HepG2 (cell line): ENCODE measurements around the gene CSNK1D. TPM values are rescaled to one million over a fixed set of nuclear protein-coding genes. Genes with fewer than 3 reads are reported as not detected.
A peak's percentile ranks its signal among the peaks of the same experiment; 100 is the strongest.

Source experiments
- ATAC-seq: fragments of 200-7000 bp; cut with Tn5 transposase; 3 replicates; pipeline ENCODE4 v1.9.1; 2020; ENCODE audit warnings: mild to moderate bottlenecking, moderate library complexity
- BruUV-seq: library from RNA; stranded (reverse); fragments of 400-500 nt; replicated peaks from 2 replicates; lab custom pipeline; 2021; lab: Mats Ljungman, UMichigan
- CTCF ChIA-PET: fragments of 300-600 bp; formaldehyde crosslinking; extraction: SDS; loops from one replicate; lab custom pipeline; 2021; ENCODE audit warnings: low total read pairs, inconsistent platforms, low intra/inter-chr PET ratio; lab: Yijun Ruan, JAX
- POLR2A ChIA-PET: fragments of 350-600 bp; sonication (Branson Sonifier 250); formaldehyde crosslinking; loops from one replicate; lab custom pipeline; 2020; ENCODE audit warnings: antibody characterized with exemption, inconsistent platforms; lab: Yijun Ruan, JAX
- DNase-seq: peaks from one replicate; pipeline ENCODE4 v3.0.0-alpha.2; 2015; ENCODE audit warnings: low spot score
- FAIRE-seq: peaks from 3 replicates; lab custom pipeline; 2011; peaks lifted over from hg19 to GRCh38; lab: Jason Lieb, UNC
- H2AFZ ChIP-seq: one replicate; pipeline ENCODE4 v1.6.1; 2011; ENCODE audit warnings: low read length, inconsistent platforms
- H3K27ac ChIP-seq: fragments of 300-600 bp; 3 replicates; pipeline ENCODE4 v1.8.0; 2011; ENCODE audit warnings: mixed run types, mild to moderate bottlenecking, mixed read lengths, low read length, inconsistent platforms; ENCODE audit not compliant: insufficient read depth; ENCODE audit errors: extremely low read length
- H3K27me3 ChIP-seq, 2 experiments: fragments of 200-600 bp in 1 of 2; 2 replicates in 1 of 2; 3 replicates in 1 of 2; pipeline versions ENCODE4 v1.6.0 to v1.8.0; 2011; ENCODE audit warnings: low read length in 2 of 2, mild to moderate bottlenecking in 2 of 2, moderate library complexity in 2 of 2, inconsistent platforms in 1 of 2; ENCODE audit not compliant: insufficient read depth in 2 of 2, control insufficient read depth in 1 of 2
- H3K36me3 ChIP-seq, 2 experiments: fragments of 200-600 bp in 1 of 2; replicated peaks in 1 of 2; 2 replicates in 1 of 2; 3 replicates in 1 of 2; pipeline versions ENCODE4 v1.5.1 to v1.8.0; 2011; ENCODE audit warnings: low read length in 2 of 2, inconsistent platforms in 1 of 2; ENCODE audit not compliant: insufficient read depth in 2 of 2, control insufficient read depth in 1 of 2
- H3K4me1 ChIP-seq: 2 replicates; pipeline ENCODE4 v1.5.1; 2012; ENCODE audit warnings: low read length, inconsistent platforms; ENCODE audit not compliant: insufficient read depth
- H3K4me2 ChIP-seq: 2 replicates; pipeline ENCODE4 v1.6.0; 2011; ENCODE audit warnings: low read depth, low read length, inconsistent platforms
- H3K4me3 ChIP-seq, 3 experiments: fragments of 200-600 bp in 1 of 3; sonication (generic), shearing (Covaris generic) in 1 of 3; replicated peaks in 1 of 3; 2 replicates each; pipeline ENCODE4 v1.5.1; 2011 to 2016; ENCODE audit warnings: low read length in 3 of 3, inconsistent platforms in 2 of 3, low read depth in 2 of 3, mild to moderate bottlenecking in 2 of 3, control low read depth in 1 of 3, mixed read lengths in 1 of 3; ENCODE audit not compliant: insufficient read depth in 1 of 3
- H3K79me2 ChIP-seq: one replicate; pipeline ENCODE4 v1.6.1; 2011; ENCODE audit warnings: low read length, inconsistent platforms; ENCODE audit not compliant: insufficient read depth
- H3K9ac ChIP-seq: 2 replicates; pipeline ENCODE4 v1.6.0; 2011; ENCODE audit warnings: mild to moderate bottlenecking, low read depth, low read length, inconsistent platforms; ENCODE audit not compliant: insufficient read depth
- H3K9me3 ChIP-seq: 2 replicates; pipeline ENCODE4 v1.5.1; 2012; ENCODE audit warnings: mild to moderate bottlenecking, low read length
- H4K20me1 ChIP-seq: 2 replicates; pipeline ENCODE4 v1.6.0; 2011; ENCODE audit warnings: inconsistent platforms, mild to moderate bottlenecking, low read length, moderate library complexity; ENCODE audit not compliant: insufficient read depth
- ARID2 ChIP-seq: sonication (generic); formaldehyde crosslinking; IDR thresholded peaks from 2 replicates; pipeline ENCODE4 v1.8.1; 2022; ENCODE audit warnings: mild to moderate bottlenecking, missing genetic modification reagents, borderline replicate concordance
- HNRNPK ChIP-seq: fragments of 200-400 bp; formaldehyde crosslinking; IDR thresholded peaks from 2 replicates; pipeline ENCODE4 v1.6.1; 2018; ENCODE audit warnings: low read length, low read depth, moderate library complexity, mild to moderate bottlenecking; ENCODE audit not compliant: poor library complexity, severe bottlenecking
- SKI ChIP-seq: fragments of 450-650 bp; IDR thresholded peaks from one replicate; pipeline ENCODE4 v1.6.1; 2018; ENCODE audit warnings: mild to moderate bottlenecking; ENCODE audit not compliant: partially characterized antibody
- SP1 ChIP-seq, 2 experiments: fragments of 450-650 bp in 1 of 2; sonication (generic) in 1 of 2; formaldehyde crosslinking in 1 of 2; IDR thresholded peaks; 2 replicates each; pipeline versions ENCODE4 v1.4.0 to v1.6.1; 2016 to 2020; ENCODE audit warnings: missing genetic modification reagents in 1 of 2
- ZNF20 ChIP-seq: sonication (generic); formaldehyde crosslinking; IDR thresholded peaks from 2 replicates; pipeline ENCODE4 v1.4.0; 2020; ENCODE audit warnings: mild to moderate bottlenecking, moderate library complexity, missing genetic modification reagents
- WGBS: methylation state at CpG from one replicate; pipeline ENCODE4 v1.1.6; 2017; ENCODE audit warnings: low lambda C conversion rate; 5-methylcytosine and 5-hydroxymethylcytosine counted together
- in situ Hi-C: cut with HindIII; loops from 2 replicates; pipeline ENCODE4 v1.10.0; 2017; ENCODE audit warnings: low pct_unique_long_range_greater_than_20kb; ENCODE audit not compliant: extremely low pct_ligation_motif_present
- intact Hi-C: fragments of 100-400 bp; cut with micrococcal nuclease; formaldehyde crosslinking; loops from one replicate; pipeline ENCODE4 v1.10.0; 2022; ENCODE audit not compliant: unreplicated experiment
- polyA plus RNA-seq, 8 experiments: library from polyadenylated mRNA; depleted of rRNA in 3 of 8; stranded (reverse) in 7 of 8; unstranded in 1 of 8; fragments of >200 nt; fragmentation: Illumina TruSeq in 4 of 8; extraction: Trizol in 4 of 8; gene quantifications; 2 replicates each; pipeline versions ENCODE4 v1.2.1 to v1.2.3, GENCODE V29; 2011 to 2016; ENCODE audit warnings: low read depth in 4 of 8, missing spikeins in 1 of 8, mixed read lengths in 1 of 8; ENCODE audit not compliant: insufficient read depth in 1 of 8
- total RNA-seq, 5 experiments: library from RNA; depleted of rRNA; stranded (reverse); fragments of >200 nt; fragmentation: Illumina TruSeq; extraction: Trizol; gene quantifications; 2 replicates each; pipeline ENCODE4 v1.2.3, GENCODE V29; 2016; ENCODE audit warnings: low read depth in 1 of 5
- TF ChIP-seq, protein P1 (sequence below), 2 experiments: IDR thresholded peaks; 2 replicates each; pipeline ENCODE4 v1.6.1; 2011 to 2012; ENCODE audit warnings: low read length in 2 of 2, borderline replicate concordance in 1 of 2, low read depth in 1 of 2, mild to moderate bottlenecking in 1 of 2, moderate library complexity in 1 of 2
- TF ChIP-seq, protein P2 (sequence below): sonication (generic); formaldehyde crosslinking; IDR thresholded peaks from 2 replicates; pipeline ENCODE4 v1.5.1; 2020; ENCODE audit warnings: mild to moderate bottlenecking, missing genetic modification reagents, moderate library complexity
- TF ChIP-seq, protein P3 (sequence below): sonication (generic); formaldehyde crosslinking; IDR thresholded peaks from 2 replicates; pipeline ENCODE4; 2020; ENCODE audit warnings: missing genetic modification reagents, mild to moderate bottlenecking, borderline replicate concordance

Gene CSNK1D
- total and polyA plus RNA-seq, 2 of the 13 experiments (the other 11 are each of a cell fraction or from before 2014, with no cell fraction given), result 31.5 to 128 TPM

DNA sequence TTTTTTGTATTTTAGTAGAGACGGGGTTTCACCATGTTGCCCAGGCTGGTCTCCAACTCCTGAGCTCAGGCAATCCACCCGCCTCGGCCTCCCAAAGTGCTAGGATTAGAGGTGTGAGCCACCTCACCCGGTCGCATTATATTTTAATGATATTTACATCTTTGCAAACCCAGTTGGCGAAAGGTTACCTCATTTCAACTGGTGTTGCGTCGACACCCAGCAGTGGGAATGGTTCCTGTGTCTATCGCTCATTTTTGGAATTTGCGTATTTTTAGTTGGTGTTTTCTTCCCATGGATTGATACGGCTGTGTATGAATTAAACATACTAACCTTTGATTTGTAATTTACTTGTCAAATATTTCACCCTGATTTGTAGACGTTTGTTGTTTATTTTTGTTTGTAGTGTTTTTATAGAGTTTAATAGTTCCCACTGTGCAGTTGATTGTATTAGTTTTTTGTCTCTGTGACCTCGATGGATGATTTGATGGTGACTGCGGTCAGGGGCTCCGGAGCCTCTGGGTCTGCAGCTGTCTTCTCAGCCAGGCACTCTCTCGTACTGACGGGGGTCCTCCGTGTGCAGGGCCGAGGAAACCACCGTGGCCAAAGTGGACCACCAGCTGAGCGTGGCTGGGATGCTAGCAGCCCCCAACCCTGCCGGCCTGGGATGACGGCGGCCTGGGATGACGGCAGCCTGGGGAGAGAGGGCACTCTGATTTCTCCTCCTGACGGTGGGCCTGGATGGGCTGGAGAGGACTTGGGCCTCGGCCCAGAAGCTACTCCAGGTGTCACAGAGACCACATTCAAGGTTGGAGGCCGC is 39.9 kb upstream of the CSNK1D start:
- Histone ChIP-seq H3K36me3 (no peaks in the 10 kb centered on the region), H3K4me1 (peaks cover 53% of the 10 kb centered on the region), H4K20me1 (no peaks in the 10 kb centered on the region), H3K27me3 (no peaks in the 10 kb centered on the region; a peak in 1 of 5 replicates), H3K79me2 (peaks cover 3% of the 10 kb centered on the region), H2AFZ (no peak overlapping the region), H3K9ac (no peak overlapping the region), H3K4me3 (no peak overlapping the region), H3K4me2 (no peak overlapping the region), H3K9me3 (no peaks in the 10 kb centered on the region), H3K27ac (no peak overlapping the region)
- ChIA-PET POLR2A (interaction anchor here (1.0 to 1.5 kb wide), 4 partner anchors 9 to 21 kb away, joined by 3 to 5 read pairs (median 4); no protein-coding TSS in a partner anchor), CTCF (no interaction called here)
- DNase-seq, result no peak
- BruUV-seq, result no TSS peak
- FAIRE-seq, result no peak
- no peak for TF ChIP-seq SKI
- TF ChIP-seq, protein P1, sequence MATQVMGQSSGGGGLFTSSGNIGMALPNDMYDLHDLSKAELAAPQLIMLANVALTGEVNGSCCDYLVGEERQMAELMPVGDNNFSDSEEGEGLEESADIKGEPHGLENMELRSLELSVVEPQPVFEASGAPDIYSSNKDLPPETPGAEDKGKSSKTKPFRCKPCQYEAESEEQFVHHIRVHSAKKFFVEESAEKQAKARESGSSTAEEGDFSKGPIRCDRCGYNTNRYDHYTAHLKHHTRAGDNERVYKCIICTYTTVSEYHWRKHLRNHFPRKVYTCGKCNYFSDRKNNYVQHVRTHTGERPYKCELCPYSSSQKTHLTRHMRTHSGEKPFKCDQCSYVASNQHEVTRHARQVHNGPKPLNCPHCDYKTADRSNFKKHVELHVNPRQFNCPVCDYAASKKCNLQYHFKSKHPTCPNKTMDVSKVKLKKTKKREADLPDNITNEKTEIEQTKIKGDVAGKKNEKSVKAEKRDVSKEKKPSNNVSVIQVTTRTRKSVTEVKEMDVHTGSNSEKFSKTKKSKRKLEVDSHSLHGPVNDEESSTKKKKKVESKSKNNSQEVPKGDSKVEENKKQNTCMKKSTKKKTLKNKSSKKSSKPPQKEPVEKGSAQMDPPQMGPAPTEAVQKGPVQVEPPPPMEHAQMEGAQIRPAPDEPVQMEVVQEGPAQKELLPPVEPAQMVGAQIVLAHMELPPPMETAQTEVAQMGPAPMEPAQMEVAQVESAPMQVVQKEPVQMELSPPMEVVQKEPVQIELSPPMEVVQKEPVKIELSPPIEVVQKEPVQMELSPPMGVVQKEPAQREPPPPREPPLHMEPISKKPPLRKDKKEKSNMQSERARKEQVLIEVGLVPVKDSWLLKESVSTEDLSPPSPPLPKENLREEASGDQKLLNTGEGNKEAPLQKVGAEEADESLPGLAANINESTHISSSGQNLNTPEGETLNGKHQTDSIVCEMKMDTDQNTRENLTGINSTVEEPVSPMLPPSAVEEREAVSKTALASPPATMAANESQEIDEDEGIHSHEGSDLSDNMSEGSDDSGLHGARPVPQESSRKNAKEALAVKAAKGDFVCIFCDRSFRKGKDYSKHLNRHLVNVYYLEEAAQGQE (IDR thresholded peaks at IDR 0.05; ENCODE audit: borderline replicate concordance in 1 of 2, low read depth in 1 of 2, low read length in 2 of 2), result no peak
- TF ChIP-seq, protein P2, sequence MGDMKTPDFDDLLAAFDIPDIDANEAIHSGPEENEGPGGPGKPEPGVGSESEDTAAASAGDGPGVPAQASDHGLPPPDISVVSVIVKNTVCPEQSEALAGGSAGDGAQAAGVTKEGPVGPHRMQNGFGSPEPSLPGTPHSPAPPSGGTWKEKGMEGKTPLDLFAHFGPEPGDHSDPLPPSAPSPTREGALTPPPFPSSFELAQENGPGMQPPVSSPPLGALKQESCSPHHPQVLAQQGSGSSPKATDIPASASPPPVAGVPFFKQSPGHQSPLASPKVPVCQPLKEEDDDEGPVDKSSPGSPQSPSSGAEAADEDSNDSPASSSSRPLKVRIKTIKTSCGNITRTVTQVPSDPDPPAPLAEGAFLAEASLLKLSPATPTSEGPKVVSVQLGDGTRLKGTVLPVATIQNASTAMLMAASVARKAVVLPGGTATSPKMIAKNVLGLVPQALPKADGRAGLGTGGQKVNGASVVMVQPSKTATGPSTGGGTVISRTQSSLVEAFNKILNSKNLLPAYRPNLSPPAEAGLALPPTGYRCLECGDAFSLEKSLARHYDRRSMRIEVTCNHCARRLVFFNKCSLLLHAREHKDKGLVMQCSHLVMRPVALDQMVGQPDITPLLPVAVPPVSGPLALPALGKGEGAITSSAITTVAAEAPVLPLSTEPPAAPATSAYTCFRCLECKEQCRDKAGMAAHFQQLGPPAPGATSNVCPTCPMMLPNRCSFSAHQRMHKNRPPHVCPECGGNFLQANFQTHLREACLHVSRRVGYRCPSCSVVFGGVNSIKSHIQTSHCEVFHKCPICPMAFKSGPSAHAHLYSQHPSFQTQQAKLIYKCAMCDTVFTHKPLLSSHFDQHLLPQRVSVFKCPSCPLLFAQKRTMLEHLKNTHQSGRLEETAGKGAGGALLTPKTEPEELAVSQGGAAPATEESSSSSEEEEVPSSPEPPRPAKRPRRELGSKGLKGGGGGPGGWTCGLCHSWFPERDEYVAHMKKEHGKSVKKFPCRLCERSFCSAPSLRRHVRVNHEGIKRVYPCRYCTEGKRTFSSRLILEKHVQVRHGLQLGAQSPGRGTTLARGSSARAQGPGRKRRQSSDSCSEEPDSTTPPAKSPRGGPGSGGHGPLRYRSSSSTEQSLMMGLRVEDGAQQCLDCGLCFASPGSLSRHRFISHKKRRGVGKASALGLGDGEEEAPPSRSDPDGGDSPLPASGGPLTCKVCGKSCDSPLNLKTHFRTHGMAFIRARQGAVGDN (CRISPR knock-in tag), result 0 out of 2 replicates have a peak, but pooled peaks have one; percentile 25
- TF ChIP-seq ZNF20 (CRISPR knock-in tag), result no peak
- TF ChIP-seq SP1 (IDR thresholded peaks at IDR 0.05), result no peak
- TF ChIP-seq SP1 (CRISPR knock-in tag; IDR thresholded peaks at IDR 0.05), result no peak
- TF ChIP-seq, protein P3, sequence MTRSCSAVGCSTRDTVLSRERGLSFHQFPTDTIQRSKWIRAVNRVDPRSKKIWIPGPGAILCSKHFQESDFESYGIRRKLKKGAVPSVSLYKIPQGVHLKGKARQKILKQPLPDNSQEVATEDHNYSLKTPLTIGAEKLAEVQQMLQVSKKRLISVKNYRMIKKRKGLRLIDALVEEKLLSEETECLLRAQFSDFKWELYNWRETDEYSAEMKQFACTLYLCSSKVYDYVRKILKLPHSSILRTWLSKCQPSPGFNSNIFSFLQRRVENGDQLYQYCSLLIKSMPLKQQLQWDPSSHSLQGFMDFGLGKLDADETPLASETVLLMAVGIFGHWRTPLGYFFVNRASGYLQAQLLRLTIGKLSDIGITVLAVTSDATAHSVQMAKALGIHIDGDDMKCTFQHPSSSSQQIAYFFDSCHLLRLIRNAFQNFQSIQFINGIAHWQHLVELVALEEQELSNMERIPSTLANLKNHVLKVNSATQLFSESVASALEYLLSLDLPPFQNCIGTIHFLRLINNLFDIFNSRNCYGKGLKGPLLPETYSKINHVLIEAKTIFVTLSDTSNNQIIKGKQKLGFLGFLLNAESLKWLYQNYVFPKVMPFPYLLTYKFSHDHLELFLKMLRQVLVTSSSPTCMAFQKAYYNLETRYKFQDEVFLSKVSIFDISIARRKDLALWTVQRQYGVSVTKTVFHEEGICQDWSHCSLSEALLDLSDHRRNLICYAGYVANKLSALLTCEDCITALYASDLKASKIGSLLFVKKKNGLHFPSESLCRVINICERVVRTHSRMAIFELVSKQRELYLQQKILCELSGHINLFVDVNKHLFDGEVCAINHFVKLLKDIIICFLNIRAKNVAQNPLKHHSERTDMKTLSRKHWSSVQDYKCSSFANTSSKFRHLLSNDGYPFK, result no peak
- TF ChIP-seq ARID2 (CRISPR knock-in tag), result no peak
- no peak for TF ChIP-seq HNRNPK
- no peak for ATAC-seq
- in situ Hi-C loops (no loop called here), intact Hi-C loops (no loop called here)
- 91% methylated on average over 28 of the region's 28 CpGs for WGBS
